Measurements from ENCODE around the gene MB. TPM values are rescaled to one million over a fixed set of nuclear protein-coding genes. Genes with fewer than 3 reads are reported as not detected.
A peak's percentile ranks its signal among the peaks of the same experiment; 100 is the strongest.

The MB gene
- total and polyA plus RNA-seq, 9 of the 15 experiments (the other 6 are each of a cell fraction or from before 2014, with no cell fraction given): not detected

DNA sequence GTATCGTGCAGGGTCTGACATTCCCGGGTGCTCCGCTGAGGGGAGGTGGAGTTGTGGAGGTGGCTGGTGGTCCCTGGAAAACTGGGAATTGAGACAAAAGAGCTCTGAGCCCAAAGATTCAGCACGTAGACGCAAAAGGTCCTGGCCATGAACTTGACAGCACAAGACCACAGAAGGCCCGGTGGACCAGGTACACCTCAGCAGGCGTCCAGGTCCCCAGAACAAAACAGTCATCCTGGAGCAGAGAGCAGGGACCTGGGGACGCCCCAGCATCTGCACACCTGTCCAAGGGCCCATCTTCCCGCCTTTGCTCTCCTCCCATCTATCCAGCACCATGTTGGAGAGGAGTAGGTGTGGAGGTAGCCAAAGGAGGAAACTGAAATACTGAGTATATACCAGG lies 13.8 kb upstream of the MB start:
- Histone ChIP-seq H3K9ac (ENCODE audit: insufficient read depth in 1 of 2, low read depth in 2 of 2, low read length in 2 of 2) (no peak overlapping the region), H3K79me2 (ENCODE audit: control insufficient read depth, insufficient read depth, low read length) (no peaks in the 10 kb centered on the region), H3K27ac (ENCODE audit: extremely low read depth, low read depth, low read length) (no peak overlapping the region), H4K20me1 (replicated peaks; ENCODE audit: control insufficient read depth, insufficient read depth, low read length) (no peaks in the 10 kb centered on the region), H3K4me1 (replicated peaks in 1 of 2; ENCODE audit: control insufficient read depth in 2 of 2, insufficient read depth in 2 of 2, low read length in 2 of 2) (peaks cover 5 to 7% of the 10 kb centered on the region in 2 experiments; a peak in 3 of 5 replicates), H3K4me3 (no peak overlapping the region), H2AFZ (ENCODE audit: low read depth, low read length) (no peak overlapping the region), H3K36me3 (ENCODE audit: control insufficient read depth, insufficient read depth, low read length) (no peaks in the 10 kb centered on the region), H3K9me1 (ENCODE audit: control insufficient read depth, insufficient read depth, low read length) (no peaks in the 10 kb centered on the region), H3K27me3 (ENCODE audit: control insufficient read depth in 2 of 2, insufficient read depth in 2 of 2, low read length in 2 of 2) (no peaks in the 10 kb centered on the region; a peak in 1 of 5 replicates), H3K9me3 (replicated peaks; ENCODE audit: control insufficient read depth, insufficient read depth, low read depth, low read length) (no peaks in the 10 kb centered on the region), H3K4me2 (ENCODE audit: insufficient read depth, low read length) (no peak overlapping the region)
- TF ChIP-seq POLR3A (IDR thresholded peaks at IDR 0.05; ENCODE audit: borderline replicate concordance, extremely low read depth, insufficient read depth, insufficient read length): no peak
- TF ChIP-seq HNRNPUL1 (IDR thresholded peaks at IDR 0.05; ENCODE audit: low read length): no peak
- no peak for TF ChIP-seq PHB2 (IDR thresholded peaks at IDR 0.05; ENCODE audit: low read depth)
- intact Hi-C loops (cut with micrococcal nuclease) (loop anchor here (5.0 to 10.0 kb wide), 2 partner anchors 204 to 291 kb away; no protein-coding TSS in a partner anchor), in situ Hi-C loops (cut with MboI) (no loop called here)
- POLR2A ChIA-PET: no interaction called here
- CTCF ChIA-PET (ENCODE audit: low intra/inter-chr PET ratio): no interaction called here
- BruUV-seq (replicated peaks): no TSS peak
- WGBS (ENCODE audit: insufficient coverage, low coverage, missing lambda C conversion rate): 67% methylated on average over 9 of the region's 9 CpGs
- DNase-seq (ENCODE audit: extremely low read depth in 1 of 4, low spot score in 3 of 4): no peak
- no peak for FAIRE-seq
- ATAC-seq: no peak

DNA sequence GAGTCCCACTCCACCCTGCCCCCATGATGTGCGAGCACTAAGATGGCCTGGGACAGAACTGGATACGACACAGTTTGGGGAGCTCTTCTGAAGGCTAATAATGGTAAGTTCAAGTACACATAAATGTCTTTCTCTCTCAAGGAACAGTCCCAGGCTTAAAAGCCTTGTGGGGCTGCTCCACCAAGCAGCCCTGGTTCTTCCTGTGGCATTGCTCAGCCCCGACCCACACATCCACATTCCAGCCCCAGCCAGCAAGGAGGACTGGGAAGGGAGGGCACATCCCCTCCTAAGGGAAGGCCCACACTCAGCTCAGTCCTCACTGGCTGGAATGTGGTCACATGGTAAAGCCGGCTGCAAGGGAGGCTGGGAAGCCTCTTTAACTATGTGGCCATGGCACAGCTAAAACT lies 13.3 kb upstream of the MB start:
- no peak overlapping the region for H3K4me3 ChIP-seq
- no peak for TF ChIP-seq ZBTB5 (IDR thresholded peaks at IDR 0.05)
- TF ChIP-seq DMBX1 (CRISPR knock-in tag; IDR thresholded peaks at IDR 0.05; ENCODE audit: borderline replicate concordance): no peak
- peak; percentile 90 for TF ChIP-seq ZNF263 (CRISPR knock-in tag; IDR thresholded peaks at IDR 0.05; ENCODE audit: borderline replicate concordance)
- TF ChIP-seq, protein P1, sequence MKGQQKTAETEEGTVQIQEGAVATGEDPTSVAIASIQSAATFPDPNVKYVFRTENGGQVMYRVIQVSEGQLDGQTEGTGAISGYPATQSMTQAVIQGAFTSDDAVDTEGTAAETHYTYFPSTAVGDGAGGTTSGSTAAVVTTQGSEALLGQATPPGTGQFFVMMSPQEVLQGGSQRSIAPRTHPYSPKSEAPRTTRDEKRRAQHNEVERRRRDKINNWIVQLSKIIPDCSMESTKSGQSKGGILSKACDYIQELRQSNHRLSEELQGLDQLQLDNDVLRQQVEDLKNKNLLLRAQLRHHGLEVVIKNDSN (CRISPR knock-in tag; IDR thresholded peaks at IDR 0.05): peak; percentile 68
- no peak for TF ChIP-seq PHF20 (IDR thresholded peaks at IDR 0.05; ENCODE audit: partially characterized antibody)
- no peak for TF ChIP-seq HNRNPH1 (optimal IDR thresholded peaks at IDR 0.05; ENCODE audit: low read depth, low read length)
- TF ChIP-seq LCOR (CRISPR knock-in tag; IDR thresholded peaks at IDR 0.05): no peak
- TF ChIP-seq USF2 (CRISPR knock-in tag; IDR thresholded peaks at IDR 0.05): peak; percentile 61
- TF ChIP-seq PHTF2 (CRISPR knock-in tag; IDR thresholded peaks at IDR 0.05): no peak
- TF ChIP-seq SMAD4 (CRISPR knock-in tag; conservative IDR thresholded peaks at IDR 0.05): no peak

More for the DNA sequence above, 13.3 kb upstream of the MB start:
- intact Hi-C loops (cut with micrococcal nuclease): loop anchor here (5.0 to 10.0 kb wide), 2 partner anchors 204 to 292 kb away; no protein-coding TSS in a partner anchor
- Histone ChIP-seq H2AFZ (ENCODE audit: low read depth, low read length) (no peak overlapping the region), H3K4me1 (replicated peaks in 1 of 2; ENCODE audit: control insufficient read depth in 2 of 2, insufficient read depth in 2 of 2, low read length in 2 of 2) (peaks cover 5 to 7% of the 10 kb centered on the region in 2 experiments; a peak in 3 of 5 replicates), H3K4me2 (ENCODE audit: insufficient read depth, low read length) (no peak overlapping the region), H3K27me3 (ENCODE audit: control insufficient read depth in 2 of 2, insufficient read depth in 2 of 2, low read length in 2 of 2) (no peaks in the 10 kb centered on the region; a peak in 1 of 5 replicates), H4K20me1 (replicated peaks; ENCODE audit: control insufficient read depth, insufficient read depth, low read length) (no peaks in the 10 kb centered on the region), H3K79me2 (ENCODE audit: control insufficient read depth, insufficient read depth, low read length) (no peaks in the 10 kb centered on the region), H3K9ac (ENCODE audit: insufficient read depth in 1 of 2, low read depth in 2 of 2, low read length in 2 of 2) (no peak overlapping the region), H3K9me1 (ENCODE audit: control insufficient read depth, insufficient read depth, low read length) (no peaks in the 10 kb centered on the region), H3K36me3 (ENCODE audit: control insufficient read depth, insufficient read depth, low read length) (no peaks in the 10 kb centered on the region), H3K9me3 (replicated peaks; ENCODE audit: control insufficient read depth, insufficient read depth, low read depth, low read length) (no peaks in the 10 kb centered on the region), H3K27ac (ENCODE audit: extremely low read depth, low read depth, low read length) (no peak overlapping the region)
- no TSS peak for BruUV-seq (replicated peaks)
- POLR2A ChIA-PET: interaction anchor here (0.5 kb wide), 1 partner anchor 93 kb away, joined by 3 read pairs; no protein-coding TSS in a partner anchor
- ATAC-seq (0 out of 3 replicates have a peak, but pooled peaks have one; percentile 16), FAIRE-seq (peak; percentile 11), DNase-seq (ENCODE audit: extremely low read depth in 1 of 4, low spot score in 3 of 4) (no peak)
- in situ Hi-C loops (cut with MboI): no loop called here
- CTCF ChIA-PET (ENCODE audit: low intra/inter-chr PET ratio): no interaction called here
- WGBS (ENCODE audit: insufficient coverage, low coverage, missing lambda C conversion rate): 10% methylated on average over 2 of the region's 4 CpGs
